K562 (cell line): ENCODE data around the gene RNF135. TPM values are rescaled to one million over a fixed set of nuclear protein-coding genes. Genes with fewer than 3 reads are reported as not detected.

Source experiments
- CXXC5 ChIP-seq: fragments of 250-450 bp; sonication (Bioruptor Pico); IDR thresholded peaks from 2 replicates; pipeline ENCODE4 v1.8.0; 2022; ENCODE audit warnings: inconsistent platforms, mild to moderate bottlenecking, moderate library complexity
- DPF2 ChIP-seq: fragments of 450-650 bp; IDR thresholded peaks from 2 replicates; pipeline ENCODE4 v1.6.1; 2016
- KDM5B ChIP-seq: fragments of 200-600 bp; sonication (generic); IDR thresholded peaks from 2 replicates; pipeline ENCODE4 v1.6.1; 2012; ENCODE audit warnings: low read depth, mild to moderate bottlenecking, moderate library complexity, low read length, control low read depth, inconsistent platforms; ENCODE audit not compliant: insufficient replicate concordance
- PHF20 ChIP-seq: fragments of 450-650 bp; IDR thresholded peaks from 2 replicates; pipeline ENCODE4 v1.6.1; 2018; ENCODE audit not compliant: partially characterized antibody
- SAFB2 ChIP-seq: fragments of 200-400 bp; formaldehyde crosslinking; IDR thresholded peaks from 2 replicates; pipeline ENCODE4 v1.6.1; 2018; ENCODE audit warnings: borderline replicate concordance, low read length, low read depth, moderate library complexity; ENCODE audit not compliant: severe bottlenecking
- SMAD2 ChIP-seq: fragments of 150-350 bp; IDR thresholded peaks from 2 replicates; pipeline ENCODE4 v1.6.1; 2014; ENCODE audit warnings: low read depth, mild to moderate bottlenecking, low read length
- TAF9B ChIP-seq: fragments of 450-650 bp; IDR thresholded peaks from 2 replicates; pipeline ENCODE4 v1.6.1; 2018; ENCODE audit warnings: mild to moderate bottlenecking; ENCODE audit not compliant: partially characterized antibody
- TBP ChIP-seq: optimal IDR thresholded peaks from 2 replicates; pipeline ENCODE3; 2011; ENCODE audit warnings: low read depth, low read length, improper control_type of control experiment
- TCFL5 ChIP-seq: fragments of 250-450 bp; sonication (Bioruptor Pico); conservative IDR thresholded peaks from 2 replicates; pipeline ENCODE4 v1.6.1; 2021; ENCODE audit warnings: mild to moderate bottlenecking, moderate library complexity, matching md5 sums
- TOE1 ChIP-seq, 2 experiments: fragments of 450-650 bp in 1 of 2; sonication (generic) in 1 of 2; formaldehyde crosslinking in 1 of 2; IDR thresholded peaks; 2 replicates each; pipeline versions ENCODE4 v1.7.1 to v1.8.0; 2016 to 2022; ENCODE audit warnings: borderline replicate concordance in 2 of 2, mild to moderate bottlenecking in 2 of 2, antibody characterized with exemption in 1 of 2, inconsistent platforms in 1 of 2, low read depth in 1 of 2, missing genetic modification reagents in 1 of 2, moderate library complexity in 1 of 2
- U2AF1 ChIP-seq: fragments of 200-400 bp; formaldehyde crosslinking; optimal IDR thresholded peaks from 2 replicates; pipeline ENCODE3; 2017; ENCODE audit warnings: mild to moderate bottlenecking, low read depth, low read length, moderate library complexity
- YBX1 ChIP-seq: fragments of 450-650 bp; IDR thresholded peaks from 2 replicates; pipeline ENCODE4 v1.7.1; 2016; ENCODE audit warnings: mild to moderate bottlenecking
- ZBED1 ChIP-seq: IDR thresholded peaks from 2 replicates; pipeline ENCODE4 v1.6.1; 2014
- ZFX ChIP-seq: sonication (generic); formaldehyde crosslinking; IDR thresholded peaks from 2 replicates; pipeline ENCODE4 v1.8.0; 2022; ENCODE audit warnings: mild to moderate bottlenecking, missing genetic modification reagents, moderate library complexity
- polyA plus RNA-seq, 8 experiments: library from polyadenylated mRNA; depleted of rRNA in 4 of 8; stranded (reverse) in 5 of 8; unstranded in 3 of 8; fragments of >200 nt; fragmentation: Nextera tagmentation in 2 of 8; fragmentation: Illumina TruSeq in 1 of 8; extraction: Ambion mirVana in 2 of 8; extraction: Trizol in 1 of 8; gene quantifications; 2 replicates each; pipeline versions ENCODE4 v1.2.1 to v1.2.3, GENCODE V29; 2011 to 2014; ENCODE audit warnings: inconsistent platforms in 1 of 8, missing spikeins in 1 of 8
- total RNA-seq, 7 experiments: library from RNA; depleted of rRNA in 6 of 7; stranded (reverse); fragments of >200 nt in 6 of 7; fragmentation: Illumina TruSeq in 2 of 7; extraction: Trizol in 2 of 7; gene quantifications; 2 replicates each; pipeline versions ENCODE4 v1.2.1 to v1.2.3, GENCODE V29; 2011 to 2021; ENCODE audit warnings: low replicate concordance in 1 of 7
- TF ChIP-seq, protein P1 (sequence below): fragments of 450-650 bp; formaldehyde crosslinking; IDR thresholded peaks from 2 replicates; pipeline ENCODE4 v1.4.0; 2020; ENCODE audit warnings: mild to moderate bottlenecking, mixed read lengths
- TF ChIP-seq, protein P2 (sequence below): fragments of 250-450 bp; sonication (Bioruptor Pico); IDR thresholded peaks from 2 replicates; pipeline ENCODE4 v1.5.0; 2021; ENCODE audit warnings: mild to moderate bottlenecking, borderline replicate concordance
- TF ChIP-seq, protein P3 (sequence below): fragments of 200-800 bp; sonication (Bioruptor generic); IDR thresholded peaks from 2 replicates; pipeline ENCODE4 v1.6.1; 2017; ENCODE audit warnings: missing genetic modification characterization, missing compliant biosample characterization
- TF ChIP-seq, protein P4 (sequence below): fragments of 450-650 bp; formaldehyde crosslinking; IDR thresholded peaks from 2 replicates; pipeline ENCODE4 v1.4.0; 2022; ENCODE audit warnings: missing genetic modification characterization
- TF ChIP-seq, protein P5 (sequence below): fragments of 250-450 bp; sonication (Bioruptor Pico); IDR thresholded peaks from 2 replicates; pipeline ENCODE4 v1.8.0; 2022; ENCODE audit warnings: moderate library complexity, mild to moderate bottlenecking, inconsistent platforms

Gene RNF135
- total and polyA plus RNA-seq, 9 of the 15 experiments (the other 6 are each of a cell fraction or from before 2014, with no cell fraction given), result 0.08 TPM; not detected in 8

DNA sequence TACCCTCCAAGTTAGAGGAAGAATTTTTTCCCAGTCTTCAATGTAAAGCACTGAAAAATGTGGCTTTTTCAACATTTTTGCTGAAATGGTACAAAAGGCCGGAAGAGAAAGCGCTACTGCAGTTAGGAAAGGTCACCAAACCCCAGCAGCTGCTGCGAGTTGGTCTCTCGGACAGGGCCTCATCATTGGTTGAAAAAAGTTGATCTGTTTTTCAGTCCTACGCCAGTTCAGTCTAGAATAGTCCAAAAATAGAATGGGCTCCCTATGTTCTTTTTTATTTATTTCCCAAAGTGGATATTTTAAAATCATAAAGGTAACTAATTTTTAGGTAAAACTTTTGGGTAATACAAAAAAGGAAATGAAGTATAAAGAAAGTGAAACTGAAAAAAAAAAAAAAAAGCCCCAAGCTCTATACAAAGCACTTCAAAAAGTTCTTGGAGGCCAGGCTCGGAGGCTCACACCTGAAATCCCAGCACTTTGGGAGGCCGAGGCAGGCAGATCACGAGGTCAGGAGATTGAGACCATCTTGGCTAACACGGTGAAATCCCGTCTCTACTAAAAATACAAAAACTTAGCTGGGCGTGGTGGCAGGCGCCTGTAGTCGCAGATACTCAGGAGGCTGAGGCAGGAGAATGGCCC lies 31.7 kb upstream of the RNF135 start (continued):
- TF ChIP-seq, protein P1, sequence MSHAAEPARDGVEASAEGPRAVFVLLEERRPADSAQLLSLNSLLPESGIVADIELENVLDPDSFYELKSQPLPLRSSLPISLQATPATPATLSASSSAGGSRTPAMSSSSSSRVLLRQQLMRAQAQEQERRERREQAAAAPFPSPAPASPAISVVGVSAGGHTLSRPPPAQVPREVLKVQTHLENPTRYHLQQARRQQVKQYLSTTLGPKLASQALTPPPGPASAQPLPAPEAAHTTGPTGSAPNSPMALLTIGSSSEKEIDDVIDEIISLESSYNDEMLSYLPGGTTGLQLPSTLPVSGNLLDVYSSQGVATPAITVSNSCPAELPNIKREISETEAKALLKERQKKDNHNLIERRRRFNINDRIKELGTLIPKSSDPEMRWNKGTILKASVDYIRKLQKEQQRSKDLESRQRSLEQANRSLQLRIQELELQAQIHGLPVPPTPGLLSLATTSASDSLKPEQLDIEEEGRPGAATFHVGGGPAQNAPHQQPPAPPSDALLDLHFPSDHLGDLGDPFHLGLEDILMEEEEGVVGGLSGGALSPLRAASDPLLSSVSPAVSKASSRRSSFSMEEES, result 0 out of 2 replicates have a peak, but pooled peaks have one; percentile 5
- no peak for TF ChIP-seq PHF20
- no peak for TF ChIP-seq U2AF1
- TF ChIP-seq, protein P2, sequence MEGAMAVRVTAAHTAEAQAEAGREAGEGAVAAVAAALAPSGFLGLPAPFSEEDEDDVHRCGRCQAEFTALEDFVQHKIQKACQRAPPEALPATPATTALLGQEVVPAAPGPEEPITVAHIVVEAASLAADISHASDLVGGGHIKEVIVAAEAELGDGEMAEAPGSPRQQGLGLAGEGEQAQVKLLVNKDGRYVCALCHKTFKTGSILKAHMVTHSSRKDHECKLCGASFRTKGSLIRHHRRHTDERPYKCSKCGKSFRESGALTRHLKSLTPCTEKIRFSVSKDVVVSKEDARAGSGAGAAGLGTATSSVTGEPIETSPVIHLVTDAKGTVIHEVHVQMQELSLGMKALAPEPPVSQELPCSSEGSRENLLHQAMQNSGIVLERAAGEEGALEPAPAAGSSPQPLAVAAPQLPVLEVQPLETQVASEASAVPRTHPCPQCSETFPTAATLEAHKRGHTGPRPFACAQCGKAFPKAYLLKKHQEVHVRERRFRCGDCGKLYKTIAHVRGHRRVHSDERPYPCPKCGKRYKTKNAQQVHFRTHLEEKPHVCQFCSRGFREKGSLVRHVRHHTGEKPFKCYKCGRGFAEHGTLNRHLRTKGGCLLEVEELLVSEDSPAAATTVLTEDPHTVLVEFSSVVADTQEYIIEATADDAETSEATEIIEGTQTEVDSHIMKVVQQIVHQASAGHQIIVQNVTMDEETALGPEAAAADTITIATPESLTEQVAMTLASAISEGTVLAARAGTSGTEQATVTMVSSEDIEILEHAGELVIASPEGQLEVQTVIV (CRISPR knock-in tag), result no peak
- no peak for TF ChIP-seq KDM5B
- TF ChIP-seq SMAD2, result no peak
- TF ChIP-seq ZBED1, result no peak
- TF ChIP-seq, protein P3, sequence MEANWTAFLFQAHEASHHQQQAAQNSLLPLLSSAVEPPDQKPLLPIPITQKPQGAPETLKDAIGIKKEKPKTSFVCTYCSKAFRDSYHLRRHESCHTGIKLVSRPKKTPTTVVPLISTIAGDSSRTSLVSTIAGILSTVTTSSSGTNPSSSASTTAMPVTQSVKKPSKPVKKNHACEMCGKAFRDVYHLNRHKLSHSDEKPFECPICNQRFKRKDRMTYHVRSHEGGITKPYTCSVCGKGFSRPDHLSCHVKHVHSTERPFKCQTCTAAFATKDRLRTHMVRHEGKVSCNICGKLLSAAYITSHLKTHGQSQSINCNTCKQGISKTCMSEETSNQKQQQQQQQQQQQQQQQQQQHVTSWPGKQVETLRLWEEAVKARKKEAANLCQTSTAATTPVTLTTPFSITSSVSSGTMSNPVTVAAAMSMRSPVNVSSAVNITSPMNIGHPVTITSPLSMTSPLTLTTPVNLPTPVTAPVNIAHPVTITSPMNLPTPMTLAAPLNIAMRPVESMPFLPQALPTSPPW (CRISPR knock-in tag), result no peak
- no peak for TF ChIP-seq TBP
- TF ChIP-seq, protein P4, sequence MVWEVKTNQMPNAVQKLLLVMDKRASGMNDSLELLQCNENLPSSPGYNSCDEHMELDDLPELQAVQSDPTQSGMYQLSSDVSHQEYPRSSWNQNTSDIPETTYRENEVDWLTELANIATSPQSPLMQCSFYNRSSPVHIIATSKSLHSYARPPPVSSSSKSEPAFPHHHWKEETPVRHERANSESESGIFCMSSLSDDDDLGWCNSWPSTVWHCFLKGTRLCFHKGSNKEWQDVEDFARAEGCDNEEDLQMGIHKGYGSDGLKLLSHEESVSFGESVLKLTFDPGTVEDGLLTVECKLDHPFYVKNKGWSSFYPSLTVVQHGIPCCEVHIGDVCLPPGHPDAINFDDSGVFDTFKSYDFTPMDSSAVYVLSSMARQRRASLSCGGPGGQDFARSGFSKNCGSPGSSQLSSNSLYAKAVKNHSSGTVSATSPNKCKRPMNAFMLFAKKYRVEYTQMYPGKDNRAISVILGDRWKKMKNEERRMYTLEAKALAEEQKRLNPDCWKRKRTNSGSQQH (CRISPR knock-in tag), result no peak
- TF ChIP-seq SAFB2, result no peak
- no peak for TF ChIP-seq TAF9B
- no peak for TF ChIP-seq ZFX (CRISPR knock-in tag)
- peak; percentile 31; the same call in 1 of the 2 replicates for TF ChIP-seq CXXC5 (CRISPR knock-in tag)
- TF ChIP-seq DPF2, result 0 out of 2 replicates have a peak, but pooled peaks have one; percentile 12
- TF ChIP-seq TCFL5 (CRISPR knock-in tag), result no peak
- TF ChIP-seq, protein P5, sequence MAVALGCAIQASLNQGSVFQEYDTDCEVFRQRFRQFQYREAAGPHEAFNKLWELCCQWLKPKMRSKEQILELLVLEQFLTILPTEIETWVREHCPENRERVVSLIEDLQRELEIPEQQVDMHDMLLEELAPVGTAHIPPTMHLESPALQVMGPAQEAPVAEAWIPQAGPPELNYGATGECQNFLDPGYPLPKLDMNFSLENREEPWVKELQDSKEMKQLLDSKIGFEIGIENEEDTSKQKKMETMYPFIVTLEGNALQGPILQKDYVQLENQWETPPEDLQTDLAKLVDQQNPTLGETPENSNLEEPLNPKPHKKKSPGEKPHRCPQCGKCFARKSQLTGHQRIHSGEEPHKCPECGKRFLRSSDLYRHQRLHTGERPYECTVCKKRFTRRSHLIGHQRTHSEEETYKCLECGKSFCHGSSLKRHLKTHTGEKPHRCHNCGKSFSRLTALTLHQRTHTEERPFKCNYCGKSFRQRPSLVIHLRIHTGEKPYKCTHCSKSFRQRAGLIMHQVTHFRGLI, result no peak
- TF ChIP-seq TOE1 (IDR thresholded peaks at IDR 0.05; ENCODE audit: borderline replicate concordance), result no peak
- no peak for TF ChIP-seq TOE1 (CRISPR knock-in tag; IDR thresholded peaks at IDR 0.05; ENCODE audit: borderline replicate concordance, low read depth)
- no peak for TF ChIP-seq YBX1
